Endothelial cell of umbilical vein (primary cell): ENCODE results near the gene NPPC. TPM values are rescaled to one million over a fixed set of nuclear protein-coding genes. Genes with fewer than 3 reads are reported as not detected.

Experiments
- BruUV-seq: library from RNA; stranded (reverse); fragments of 400-500 nt; replicated peaks from 2 replicates; lab custom pipeline; 2021; lab: Mats Ljungman, UMichigan
- CTCF ChIA-PET: fragments of 300-600, 350-600 bp; sonication (Branson Sonifier 250); formaldehyde crosslinking; loops from one replicate; lab custom pipeline; 2021; ENCODE audit warnings: antibody characterized with exemption, inconsistent platforms; lab: Charles Lee
- POLR2A ChIA-PET: fragments of 300-600, 350-600 bp; sonication (Branson Sonifier 250); formaldehyde crosslinking; loops from one replicate; lab custom pipeline; 2021; ENCODE audit warnings: antibody characterized with exemption, inconsistent platforms; lab: Charles Lee
- DNase-seq: peaks from one replicate; pipeline ENCODE4 v3.0.0-alpha.2; 2011; ENCODE audit warnings: low read depth, low spot score
- FAIRE-seq: peaks from 2 replicates; lab custom pipeline; 2011; peaks lifted over from hg19 to GRCh38; lab: Jason Lieb, UNC
- H2AFZ ChIP-seq: 2 replicates; pipeline ENCODE4 v1.6.0; 2012; ENCODE audit warnings: low read depth, low read length, control low read depth, inconsistent platforms
- H3K27ac ChIP-seq: 2 replicates; pipeline ENCODE4 v1.5.1; 2011; ENCODE audit warnings: low read depth, mild to moderate bottlenecking, control low read depth, low read length, moderate library complexity; ENCODE audit not compliant: insufficient read depth
- H3K27me3 ChIP-seq, 2 experiments: 2 replicates each; pipeline versions ENCODE4 v1.6.0 to v1.6.1; 2011; ENCODE audit warnings: low read length in 2 of 2, mixed read lengths in 1 of 2; ENCODE audit not compliant: control insufficient read depth in 2 of 2, insufficient read depth in 2 of 2
- H3K36me3 ChIP-seq, 2 experiments: 2 replicates in 1 of 2; 3 replicates in 1 of 2; pipeline ENCODE4 v1.5.1; 2011; ENCODE audit warnings: low read length in 2 of 2, mild to moderate bottlenecking in 1 of 2, moderate library complexity in 1 of 2; ENCODE audit not compliant: control insufficient read depth in 2 of 2, insufficient read depth in 2 of 2; ENCODE audit errors: extremely low read depth in 1 of 2
- H3K4me1 ChIP-seq: 3 replicates; pipeline ENCODE4 v1.5.1; 2011; ENCODE audit warnings: mild to moderate bottlenecking, low read length; ENCODE audit not compliant: control insufficient read depth, insufficient read depth; ENCODE audit errors: extremely low read depth
- H3K4me2 ChIP-seq: 2 replicates; pipeline ENCODE4 v1.6.1; 2011; ENCODE audit warnings: low read length, control low read depth, mixed read lengths; ENCODE audit not compliant: insufficient read depth
- H3K4me3 ChIP-seq, 3 experiments: fragments of 200-600 bp in 1 of 3; sonication (generic), shearing (Covaris generic) in 1 of 3; replicated peaks in 1 of 3; 2 replicates each; pipeline ENCODE4 v1.5.1; 2011 to 2016; ENCODE audit warnings: control low read depth in 3 of 3, low read length in 3 of 3, mild to moderate bottlenecking in 2 of 3, inconsistent platforms in 1 of 3, low read depth in 1 of 3, moderate library complexity in 1 of 3; ENCODE audit not compliant: insufficient read depth in 1 of 3
- H3K79me2 ChIP-seq: 2 replicates; pipeline ENCODE4 v1.6.0; 2012; ENCODE audit warnings: low read length, inconsistent platforms; ENCODE audit not compliant: control insufficient read depth, insufficient read depth
- H3K9ac ChIP-seq: replicated peaks from 2 replicates; pipeline ENCODE3; 2011; ENCODE audit warnings: low read length, control low read depth; ENCODE audit not compliant: insufficient read depth; ENCODE audit errors: extremely low read depth
- H3K9me1 ChIP-seq: replicated peaks from 3 replicates; pipeline ENCODE4 v1.6.0; 2011; ENCODE audit warnings: mild to moderate bottlenecking, low read length; ENCODE audit not compliant: control insufficient read depth, insufficient read depth; ENCODE audit errors: extremely low read depth
- H3K9me3 ChIP-seq: replicated peaks from 2 replicates; pipeline ENCODE4 v1.5.1; 2012; ENCODE audit warnings: low read length, inconsistent platforms; ENCODE audit not compliant: control insufficient read depth, insufficient read depth
- H4K20me1 ChIP-seq: replicated peaks from 2 replicates; pipeline ENCODE3; 2011; ENCODE audit warnings: mild to moderate bottlenecking, low read length; ENCODE audit not compliant: control insufficient read depth, insufficient read depth; ENCODE audit errors: extremely low read depth
- CTCF ChIP-seq, 2 donors: IDR thresholded peaks; 1 replicate in 1 of 2; 2 replicates in 1 of 2; pipeline ENCODE4 v1.5.1; 2011; ENCODE audit warnings: low read length in 2 of 2, mild to moderate bottlenecking in 2 of 2, moderate library complexity in 2 of 2, control low read depth in 1 of 2, inconsistent platforms in 1 of 2, low read depth in 1 of 2; ENCODE audit not compliant: insufficient read depth in 1 of 2; ENCODE audit errors: extremely low read depth in 1 of 2
- EZH2 ChIP-seq: IDR thresholded peaks from 2 replicates; pipeline ENCODE4 v1.6.1; 2012; ENCODE audit warnings: borderline replicate concordance, low read depth, mild to moderate bottlenecking, moderate library complexity, low read length, inconsistent platforms; ENCODE audit not compliant: severe bottlenecking
- FOS ChIP-seq: IDR thresholded peaks from 2 replicates; pipeline ENCODE4 v1.6.1; 2011; ENCODE audit warnings: mild to moderate bottlenecking, low read length, moderate library complexity, borderline replicate concordance; ENCODE audit not compliant: insufficient read depth
- GATA2 ChIP-seq: IDR thresholded peaks from 2 replicates; pipeline ENCODE4 v1.7.0; 2011; ENCODE audit warnings: low read depth, mild to moderate bottlenecking, moderate library complexity, mixed read lengths, low read length; ENCODE audit not compliant: insufficient read length, insufficient read depth
- JUN ChIP-seq: IDR thresholded peaks from 2 replicates; pipeline ENCODE4 v1.6.1; 2011; ENCODE audit warnings: borderline replicate concordance, low read depth; ENCODE audit not compliant: insufficient read length, insufficient read depth
- MAX ChIP-seq: IDR thresholded peaks from 2 replicates; pipeline ENCODE4 v1.6.1; 2011; ENCODE audit not compliant: insufficient read depth, insufficient read length
- MYC ChIP-seq: IDR thresholded peaks from one replicate; pipeline ENCODE4 v1.6.1; 2011; ENCODE audit warnings: mild to moderate bottlenecking, low read depth, low read length
- POLR2A ChIP-seq: IDR thresholded peaks from 2 replicates; pipeline ENCODE4 v1.6.1; 2012; ENCODE audit warnings: low read depth, mild to moderate bottlenecking, control low read depth, low read length
- POLR2AphosphoS5 ChIP-seq: IDR thresholded peaks from 2 replicates; pipeline ENCODE4 v1.6.1; 2012; ENCODE audit warnings: low read depth, mild to moderate bottlenecking, control low read depth, low read length, moderate library complexity; ENCODE audit not compliant: insufficient read depth
- dilution Hi-C: fragments of 300-500 bp; cut with MboI; formaldehyde crosslinking; loops from one replicate; pipeline ENCODE4 v1.15.0; 2019; ENCODE audit warnings: low sequenced_read_pairs; ENCODE audit not compliant: extremely low pct_ligation_motif_present
- intact Hi-C: fragments of 100-400 bp; cut with micrococcal nuclease; formaldehyde crosslinking; loops from one replicate; pipeline ENCODE4 v1.10.0; 2022
- polyA plus RNA-seq, 4 experiments: library from polyadenylated mRNA; depleted of rRNA in 3 of 4; stranded (reverse) in 3 of 4; unstranded in 1 of 4; fragments of >200 nt; gene quantifications; 2 replicates each; pipeline versions ENCODE4 v1.2.1 to v1.2.3, GENCODE V29; 2011 to 2012; ENCODE audit warnings: missing spikeins in 1 of 4
- total RNA-seq: library from RNA; stranded (reverse); gene quantifications from 2 replicates; pipeline ENCODE4 v1.2.3, GENCODE V29; 2021

The NPPC gene
- total and polyA plus RNA-seq, 2 donors (not counting 3 experiments of a cell fraction or from before 2014, with no cell fraction given) = not detected

- ChIA-PET CTCF (interaction anchor here (1.0 to 3.7 kb wide), 3 partner anchors 8 to 241 kb away, joined by 4 to 20 read pairs (median 5); partner anchors contain the start of gene NPPC), POLR2A (no interaction called here)
- dilution Hi-C loops = no loop called here
- Histone ChIP-seq H3K9me1 (no peaks in the 10 kb centered on the region), H3K79me2 (no peaks in the 10 kb centered on the region), H4K20me1 (no peaks in the 10 kb centered on the region), H2AFZ (no peak overlapping the region), H3K27ac (no peak overlapping the region), H3K9ac (no peak overlapping the region), H3K4me3 (no peak overlapping the region), H3K27me3 (peaks cover 5 to 10% of the 10 kb centered on the region in 2 experiments), H3K9me3 (no peaks in the 10 kb centered on the region), H3K4me2 (no peak overlapping the region), H3K36me3 (no peaks in the 10 kb centered on the region), H3K4me1 (no peaks in the 10 kb centered on the region)
- no peak for DNase-seq
- FAIRE-seq = no peak
- TF ChIP-seq EZH2 (no peak), FOS (no peak), JUN (no peak), POLR2A (no peak), CTCF (IDR thresholded peaks at IDR 0.05; ENCODE audit: extremely low read depth in 1 of 2, insufficient read depth in 1 of 2, low read depth in 1 of 2, low read length in 2 of 2) (no peak), MYC (no peak), POLR2AphosphoS5 (no peak), GATA2 (no peak), MAX (no peak)
- intact Hi-C loops = no loop called here
- BruUV-seq = no TSS peak
Observed at GRCh38 chr2:231933916-231934401, 7.8 kb upstream of the NPPC start.
